WTC11 (cell line): ENCODE measurements around the gene MMP24OS. TPM values are rescaled to one million over a fixed set of nuclear protein-coding genes. Genes with fewer than 3 reads are reported as not detected.

Source experiments
- ATAC-seq: fragments of 200-7000 bp; cut with Tn5 transposase; 2 replicates; pipeline ENCODE4 v1.10.0; 2021; ENCODE audit warnings: mild to moderate bottlenecking, moderate library complexity
- CTCF ChIA-PET: fragments of 300-600 bp; sonication (Branson Sonifier 250); formaldehyde crosslinking; loops from one replicate; lab custom pipeline; 2021; ENCODE audit warnings: antibody characterized with exemption; lab: Charles Lee
- POLR2A ChIA-PET: fragments of 350-600 bp; sonication (Branson Sonifier 250); formaldehyde crosslinking; loops from one replicate; lab custom pipeline; 2021; ENCODE audit warnings: antibody characterized with exemption; lab: Charles Lee
- DNase-seq: peaks from one replicate; pipeline ENCODE4 v3.0.0; 2021; ENCODE audit warnings: low spot score
- H3K27ac Mint-ChIP-seq: 2 replicates; pipeline ENCODE4 v1.8.0; 2021; ENCODE audit warnings: mixed read lengths
- H3K27me3 Mint-ChIP-seq: 2 replicates; pipeline ENCODE4 v1.8.0; 2021; ENCODE audit warnings: low read depth, mild to moderate bottlenecking, moderate library complexity, mixed read lengths
- H3K36me3 Mint-ChIP-seq: 2 replicates; pipeline ENCODE4 v1.8.0; 2021; ENCODE audit warnings: mixed read lengths
- H3K4me1 Mint-ChIP-seq: 2 replicates; pipeline ENCODE4 v1.8.0; 2022; ENCODE audit warnings: mixed read lengths
- H3K4me3 Mint-ChIP-seq: 2 replicates; pipeline ENCODE4 v1.8.0; 2021; ENCODE audit warnings: mild to moderate bottlenecking, moderate library complexity, mixed read lengths
- H3K9me3 Mint-ChIP-seq: 2 replicates; pipeline ENCODE4 v1.8.0; 2021; ENCODE audit warnings: mixed read lengths
- AR ChIP-seq: fragments of 250-450 bp; sonication (Bioruptor Pico); IDR thresholded peaks from 2 replicates; pipeline ENCODE4 v1.9.0; 2021; ENCODE audit warnings: mild to moderate bottlenecking
- EMX1 ChIP-seq: fragments of 250-450 bp; sonication (Bioruptor Pico); IDR thresholded peaks from 2 replicates; pipeline ENCODE4 v1.8.0; 2021; ENCODE audit warnings: mild to moderate bottlenecking
- ESRRA ChIP-seq: sonication (generic); formaldehyde crosslinking; IDR thresholded peaks from 2 replicates; pipeline ENCODE4 v1.8.1; 2022; ENCODE audit warnings: mild to moderate bottlenecking, missing genetic modification reagents, borderline replicate concordance
- FOXK1 ChIP-seq: sonication (generic); formaldehyde crosslinking; IDR thresholded peaks from 2 replicates; pipeline ENCODE4 v1.8.0; 2022; ENCODE audit warnings: mild to moderate bottlenecking, moderate library complexity, missing genetic modification reagents
- HMGA2 ChIP-seq: fragments of 250-450 bp; sonication (Bioruptor Pico); IDR thresholded peaks from 2 replicates; pipeline ENCODE4 v1.4.0; 2021; ENCODE audit warnings: mild to moderate bottlenecking, moderate library complexity
- NFE2L1 ChIP-seq: sonication (generic); formaldehyde crosslinking; IDR thresholded peaks from 2 replicates; pipeline ENCODE4 v1.8.1; 2023; ENCODE audit warnings: missing genetic modification reagents
- OVOL2 ChIP-seq: fragments of 250-450 bp; sonication (Bioruptor Pico); IDR thresholded peaks from 2 replicates; pipeline ENCODE4 v1.9.0; 2021; ENCODE audit warnings: mild to moderate bottlenecking, borderline replicate concordance
- RELA ChIP-seq: sonication (generic); formaldehyde crosslinking; IDR thresholded peaks from 2 replicates; pipeline ENCODE4 v1.8.1; 2022; ENCODE audit warnings: missing genetic modification reagents, mild to moderate bottlenecking, borderline replicate concordance
- SP1 ChIP-seq: sonication (generic); formaldehyde crosslinking; conservative IDR thresholded peaks from 2 replicates; pipeline ENCODE4 v1.8.1; 2022; ENCODE audit warnings: missing genetic modification reagents
- TCF7 ChIP-seq: sonication (generic); formaldehyde crosslinking; IDR thresholded peaks from 2 replicates; pipeline ENCODE4 v1.8.0; 2022; ENCODE audit warnings: mild to moderate bottlenecking, low read depth, missing genetic modification reagents, moderate library complexity
- ZMAT4 ChIP-seq: fragments of 250-450 bp; sonication (Bioruptor Pico); IDR thresholded peaks from 2 replicates; pipeline ENCODE4 v1.9.0; 2021; ENCODE audit warnings: mild to moderate bottlenecking
- ZNF219 ChIP-seq: sonication (generic); formaldehyde crosslinking; IDR thresholded peaks from 2 replicates; pipeline ENCODE4 v1.8.0; 2023; ENCODE audit warnings: missing genetic modification reagents, mild to moderate bottlenecking, borderline replicate concordance
- ZNF317 ChIP-seq: sonication (generic); formaldehyde crosslinking; IDR thresholded peaks from 2 replicates; pipeline ENCODE4 v1.8.1; 2023; ENCODE audit warnings: low read depth, mild to moderate bottlenecking, moderate library complexity, missing genetic modification reagents, borderline replicate concordance
- ZNF416 ChIP-seq: fragments of 250-450 bp; sonication (Bioruptor Pico); IDR thresholded peaks from 2 replicates; pipeline ENCODE4 v1.9.0; 2021; ENCODE audit warnings: mild to moderate bottlenecking, inconsistent platforms
- ZNF512 ChIP-seq: sonication (generic); formaldehyde crosslinking; IDR thresholded peaks from 2 replicates; pipeline ENCODE4 v1.8.1; 2022; ENCODE audit warnings: missing genetic modification reagents, borderline replicate concordance
- ZSCAN18 ChIP-seq: fragments of 250-450 bp; sonication (Bioruptor Pico); IDR thresholded peaks from 2 replicates; pipeline ENCODE4 v2.1.2; 2022; ENCODE audit warnings: mild to moderate bottlenecking, moderate library complexity
- total RNA-seq: library from RNA; stranded (reverse); gene quantifications from 3 replicates; pipeline ENCODE4 v1.2.3, GENCODE V29; 2021
- TF ChIP-seq, protein P1 (sequence below): sonication (generic); formaldehyde crosslinking; conservative IDR thresholded peaks from 2 replicates; pipeline ENCODE4 v1.8.1; 2023; ENCODE audit warnings: mild to moderate bottlenecking, low read depth, missing genetic modification reagents, moderate library complexity
- TF ChIP-seq, protein P2 (sequence below): sonication (generic); formaldehyde crosslinking; IDR thresholded peaks from 2 replicates; pipeline ENCODE4 v1.8.1; 2022; ENCODE audit warnings: low read depth, missing genetic modification reagents, borderline replicate concordance

The MMP24OS gene
- total RNA-seq, 1 experiment from 2014 or later, result 50.6 TPM

GRCh38 chr20:35279533-35280174 is 1.7 kb upstream of the MMP24OS start:
- ATAC-seq (no peak), DNase-seq (no peak)
- ChIA-PET CTCF (interaction anchor here (0.6 kb wide), 1 partner anchor 380 kb away, joined by 4 read pairs; no protein-coding TSS in a partner anchor), POLR2A (no interaction called here)
- Mint-ChIP-seq H3K4me3 (no peak overlapping the region), H3K4me1 (peaks cover 24% of the 10 kb centered on the region), H3K27ac (0 out of 2 replicates have a peak overlapping the region, but pooled peaks have one; percentile 41), H3K9me3 (no peaks in the 10 kb centered on the region), H3K36me3 (peaks cover 36% of the 10 kb centered on the region), H3K27me3 (no peaks in the 10 kb centered on the region)
- no peak for TF ChIP-seq RELA (CRISPR knock-in tag)
- TF ChIP-seq OVOL2, result no peak
- no peak for TF ChIP-seq ZNF512 (CRISPR knock-in tag)
- TF ChIP-seq ZNF317 (CRISPR knock-in tag), result no peak
- TF ChIP-seq, protein P1, sequence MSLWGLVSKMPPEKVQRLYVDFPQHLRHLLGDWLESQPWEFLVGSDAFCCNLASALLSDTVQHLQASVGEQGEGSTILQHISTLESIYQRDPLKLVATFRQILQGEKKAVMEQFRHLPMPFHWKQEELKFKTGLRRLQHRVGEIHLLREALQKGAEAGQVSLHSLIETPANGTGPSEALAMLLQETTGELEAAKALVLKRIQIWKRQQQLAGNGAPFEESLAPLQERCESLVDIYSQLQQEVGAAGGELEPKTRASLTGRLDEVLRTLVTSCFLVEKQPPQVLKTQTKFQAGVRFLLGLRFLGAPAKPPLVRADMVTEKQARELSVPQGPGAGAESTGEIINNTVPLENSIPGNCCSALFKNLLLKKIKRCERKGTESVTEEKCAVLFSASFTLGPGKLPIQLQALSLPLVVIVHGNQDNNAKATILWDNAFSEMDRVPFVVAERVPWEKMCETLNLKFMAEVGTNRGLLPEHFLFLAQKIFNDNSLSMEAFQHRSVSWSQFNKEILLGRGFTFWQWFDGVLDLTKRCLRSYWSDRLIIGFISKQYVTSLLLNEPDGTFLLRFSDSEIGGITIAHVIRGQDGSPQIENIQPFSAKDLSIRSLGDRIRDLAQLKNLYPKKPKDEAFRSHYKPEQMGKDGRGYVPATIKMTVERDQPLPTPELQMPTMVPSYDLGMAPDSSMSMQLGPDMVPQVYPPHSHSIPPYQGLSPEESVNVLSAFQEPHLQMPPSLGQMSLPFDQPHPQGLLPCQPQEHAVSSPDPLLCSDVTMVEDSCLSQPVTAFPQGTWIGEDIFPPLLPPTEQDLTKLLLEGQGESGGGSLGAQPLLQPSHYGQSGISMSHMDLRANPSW (CRISPR knock-in tag), result no peak
- no peak for TF ChIP-seq FOXK1
- no peak for TF ChIP-seq HMGA2 (CRISPR knock-in tag)

GRCh38 chr20:35279040-35279439 is 1.1 kb upstream of the MMP24OS start:
- Mint-ChIP-seq H3K36me3 (peaks cover 36% of the 10 kb centered on the region), H3K9me3 (no peaks in the 10 kb centered on the region), H3K4me1 (peaks cover 24% of the 10 kb centered on the region), H3K27ac (peak overlapping the region; percentile 41; the same call in 1 of the 2 replicates), H3K27me3 (no peaks in the 10 kb centered on the region), H3K4me3 (no peak overlapping the region)
- ChIA-PET CTCF (interaction anchor here (0.6 kb wide), 1 partner anchor 379 kb away, joined by 4 read pairs; no protein-coding TSS in a partner anchor), POLR2A (no interaction called here)
- TF ChIP-seq ZNF512 (CRISPR knock-in tag) (no peak), SP1 (CRISPR knock-in tag) (no peak), ZSCAN18 (CRISPR knock-in tag) (no peak), ZMAT4 (CRISPR knock-in tag) (no peak), TCF7 (no peak), ZNF219 (no peak), AR (no peak), ESRRA (CRISPR knock-in tag) (no peak), NFE2L1 (CRISPR knock-in tag) (no peak), EMX1 (no peak), ZNF416 (CRISPR knock-in tag) (no peak)
- TF ChIP-seq, protein P2, sequence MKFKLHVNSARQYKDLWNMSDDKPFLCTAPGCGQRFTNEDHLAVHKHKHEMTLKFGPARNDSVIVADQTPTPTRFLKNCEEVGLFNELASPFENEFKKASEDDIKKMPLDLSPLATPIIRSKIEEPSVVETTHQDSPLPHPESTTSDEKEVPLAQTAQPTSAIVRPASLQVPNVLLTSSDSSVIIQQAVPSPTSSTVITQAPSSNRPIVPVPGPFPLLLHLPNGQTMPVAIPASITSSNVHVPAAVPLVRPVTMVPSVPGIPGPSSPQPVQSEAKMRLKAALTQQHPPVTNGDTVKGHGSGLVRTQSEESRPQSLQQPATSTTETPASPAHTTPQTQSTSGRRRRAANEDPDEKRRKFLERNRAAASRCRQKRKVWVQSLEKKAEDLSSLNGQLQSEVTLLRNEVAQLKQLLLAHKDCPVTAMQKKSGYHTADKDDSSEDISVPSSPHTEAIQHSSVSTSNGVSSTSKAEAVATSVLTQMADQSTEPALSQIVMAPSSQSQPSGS (CRISPR knock-in tag), result no peak
- ATAC-seq (no peak), DNase-seq (no peak)
